Caco-2 (cell line): Measurements from ENCODE around the gene ZNF556. TPM values are rescaled to one million over a fixed set of nuclear protein-coding genes. Genes with fewer than 3 reads are reported as not detected.

ENCODE experiments used
- BruUV-seq: library from RNA; stranded (reverse); fragments of 400-500 nt; replicated peaks from 2 replicates; lab custom pipeline; 2021; lab: Mats Ljungman, UMichigan
- CTCF ChIA-PET: fragments of 300-600 bp; sonication (Branson Sonifier 250); formaldehyde crosslinking; loops from one replicate; lab custom pipeline; 2022; ENCODE audit warnings: antibody characterized with exemption; lab: Charles Lee
- POLR2A ChIA-PET: fragments of 300-600 bp; sonication (Branson Sonifier 250); formaldehyde crosslinking; loops from one replicate; lab custom pipeline; 2022; ENCODE audit warnings: antibody characterized with exemption; lab: Charles Lee
- DNase-seq, 2 experiments: peaks; one replicate each; pipeline versions ENCODE4 v3.0.0 to v3.0.0-alpha.2; 2020 to 2022
- H3K27me3 ChIP-seq: replicated peaks from 2 replicates; pipeline ENCODE4 v1.6.0; 2011; ENCODE audit warnings: low read length; ENCODE audit not compliant: control insufficient read depth, insufficient read depth
- H3K36me3 ChIP-seq: 2 replicates; pipeline ENCODE4 v1.5.1; 2011; ENCODE audit warnings: low read length; ENCODE audit not compliant: control insufficient read depth, insufficient read depth
- H3K4me1 ChIP-seq: fragments of 250-450 bp; sonication (Bioruptor Pico); 2 replicates; pipeline ENCODE4 v1.5.1; 2020; ENCODE audit warnings: mild to moderate bottlenecking
- H3K4me3 ChIP-seq: 2 replicates; pipeline ENCODE4 v1.5.1; 2011; ENCODE audit warnings: low read depth, mild to moderate bottlenecking, control low read depth, low read length
- H3K9me3 ChIP-seq: fragments of 250-450 bp; sonication (Bioruptor Pico); 2 replicates; pipeline ENCODE4 v1.5.1; 2020; ENCODE audit warnings: mild to moderate bottlenecking, moderate library complexity
- H3K27ac Mint-ChIP-seq: one replicate; pipeline ENCODE4 v1.8.0; 2022; ENCODE audit warnings: mixed read lengths; ENCODE audit not compliant: unreplicated experiment
- H3K27me3 Mint-ChIP-seq: one replicate; pipeline ENCODE4 v1.8.0; 2022; ENCODE audit warnings: mixed read lengths; ENCODE audit not compliant: insufficient read depth, unreplicated experiment
- H3K36me3 Mint-ChIP-seq: one replicate; pipeline ENCODE4 v1.8.0; 2022; ENCODE audit warnings: mild to moderate bottlenecking, mixed read lengths; ENCODE audit not compliant: insufficient read depth, unreplicated experiment
- H3K4me1 Mint-ChIP-seq: one replicate; pipeline ENCODE4 v1.8.0; 2022; ENCODE audit warnings: low read depth, mixed read lengths; ENCODE audit not compliant: unreplicated experiment
- H3K4me3 Mint-ChIP-seq: one replicate; pipeline ENCODE4 v1.8.0; 2022; ENCODE audit warnings: mild to moderate bottlenecking, moderate library complexity, mixed read lengths; ENCODE audit not compliant: unreplicated experiment
- H3K9me3 Mint-ChIP-seq: one replicate; pipeline ENCODE4 v1.8.0; 2022; ENCODE audit warnings: mixed read lengths; ENCODE audit not compliant: unreplicated experiment
- CTCF ChIP-seq, 2 experiments: fragments of 200-600 bp in 1 of 2; IDR thresholded peaks; 1 replicate in 1 of 2; 2 replicates in 1 of 2; pipeline versions ENCODE4 v1.5.1 to v1.8.0; 2011 to 2022; ENCODE audit warnings: antibody characterized with exemption in 1 of 2, control low read depth in 1 of 2, inconsistent platforms in 1 of 2, low read depth in 1 of 2, low read length in 1 of 2, mild to moderate bottlenecking in 1 of 2, moderate library complexity in 1 of 2; ENCODE audit not compliant: insufficient read depth in 1 of 2, severe bottlenecking in 1 of 2, unreplicated experiment in 1 of 2
- intact Hi-C: fragments of 100-400 bp; cut with micrococcal nuclease; formaldehyde crosslinking; loops from one replicate; pipeline ENCODE4 v1.10.0; 2022; ENCODE audit not compliant: unreplicated experiment
- total RNA-seq: library from RNA; stranded (reverse); gene quantifications from 2 replicates; pipeline ENCODE4 v1.2.3, GENCODE V29; 2022

ZNF556 gene
- total RNA-seq, 1 experiment from 2014 or later: 0.57 TPM

GRCh38 chr19:2877398-2878331, 10.5 kb downstream of the ZNF556 start:
- CTCF ChIA-PET: no interaction called here
- Mint-ChIP-seq H3K9me3 (no peaks in the 10 kb centered on the region), H3K4me1 (no peaks in the 10 kb centered on the region), H3K27me3 (no peaks in the 10 kb centered on the region), H3K4me3 (no peak overlapping the region), H3K27ac (no peak overlapping the region), H3K36me3 (peaks cover 11% of the 10 kb centered on the region)
- Histone ChIP-seq H3K36me3 (no peaks in the 10 kb centered on the region), H3K9me3 (peaks cover 17% of the 10 kb centered on the region), H3K4me3 (no peak overlapping the region), H3K4me1 (no peaks in the 10 kb centered on the region), H3K27me3 (no peaks in the 10 kb centered on the region)
- no peak for DNase-seq
- POLR2A ChIA-PET: no interaction called here
- intact Hi-C loops: no loop called here
- no TSS peak for BruUV-seq
- no peak for TF ChIP-seq CTCF (IDR thresholded peaks at IDR 0.05; ENCODE audit: insufficient read depth in 1 of 2, low read depth in 1 of 2, low read length in 1 of 2, severe bottlenecking in 1 of 2, unreplicated experiment in 1 of 2)

DNA sequence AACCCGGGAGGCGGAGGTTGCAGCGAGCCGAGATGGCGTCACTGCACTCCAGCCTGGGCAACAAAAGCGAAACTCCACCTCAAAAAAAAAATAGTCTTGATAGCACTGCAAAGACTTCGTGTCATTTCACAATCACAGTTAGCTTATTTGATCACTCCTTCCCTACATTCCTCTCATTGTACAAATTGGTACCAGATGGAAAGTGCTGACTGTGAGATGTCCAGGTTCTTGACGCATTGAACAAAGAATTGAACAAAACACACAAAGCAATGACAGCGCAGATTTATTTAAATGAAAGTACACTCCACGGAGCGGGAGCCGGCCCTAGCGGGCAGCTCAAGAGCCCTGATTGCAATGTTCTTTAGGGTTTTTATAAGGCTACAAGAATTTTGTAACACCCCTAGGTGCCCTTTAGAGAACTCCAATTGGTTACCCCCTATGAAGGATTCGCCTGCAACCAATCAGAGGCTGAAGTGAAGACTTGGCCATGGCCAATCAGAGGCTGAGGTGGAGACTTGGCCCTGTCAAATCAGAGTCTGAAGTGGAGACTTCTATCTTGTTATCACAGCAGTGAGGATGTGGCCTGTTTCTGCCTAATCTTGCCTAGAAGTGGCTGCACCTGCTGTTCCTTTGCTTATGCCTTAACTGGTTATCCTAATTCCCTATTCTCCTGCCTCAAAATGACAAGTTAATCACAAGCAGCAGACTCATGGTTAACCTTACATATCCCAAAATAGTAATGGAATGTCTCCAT, 16.7 kb downstream of the ZNF556 start:
- BruUV-seq: no TSS peak
- Histone ChIP-seq H3K27me3 (no peaks in the 10 kb centered on the region), H3K9me3 (no peaks in the 10 kb centered on the region; the same call in 1 of the 2 replicates), H3K4me3 (no peak overlapping the region), H3K4me1 (0 out of 2 replicates have a peak, but pooled peaks cover 5% of the 10 kb centered on the region), H3K36me3 (no peaks in the 10 kb centered on the region)
- Mint-ChIP-seq H3K4me3 (no peak overlapping the region), H3K4me1 (peaks cover 11% of the 10 kb centered on the region), H3K27ac (no peak overlapping the region), H3K36me3 (peaks cover 8% of the 10 kb centered on the region), H3K27me3 (no peaks in the 10 kb centered on the region), H3K9me3 (no peaks in the 10 kb centered on the region)
- DNase-seq: no peak
- intact Hi-C loops: no loop called here
- TF ChIP-seq CTCF (IDR thresholded peaks at IDR 0.05; ENCODE audit: insufficient read depth in 1 of 2, low read depth in 1 of 2, low read length in 1 of 2, severe bottlenecking in 1 of 2, unreplicated experiment in 1 of 2): no peak
- ChIA-PET CTCF (no interaction called here), POLR2A (no interaction called here)

GRCh38 chr19:2885736-2886135, 18.6 kb downstream of the ZNF556 start:
- intact Hi-C loops: no loop called here
- Mint-ChIP-seq H3K4me3 (no peak overlapping the region), H3K36me3 (peaks cover 16% of the 10 kb centered on the region), H3K27ac (no peak overlapping the region), H3K4me1 (peaks cover 11% of the 10 kb centered on the region), H3K9me3 (no peaks in the 10 kb centered on the region), H3K27me3 (no peaks in the 10 kb centered on the region)
- no peak for DNase-seq
- 0 out of 2 replicates have a peak, but pooled peaks cover 5% of the 10 kb centered on the region for H3K4me1 ChIP-seq
- H3K36me3 ChIP-seq: no peaks in the 10 kb centered on the region
- no peak overlapping the region for H3K4me3 ChIP-seq
- no peaks in the 10 kb centered on the region for H3K27me3 ChIP-seq
- BruUV-seq: no TSS peak
- no peak for TF ChIP-seq CTCF (IDR thresholded peaks at IDR 0.05; ENCODE audit: insufficient read depth in 1 of 2, low read depth in 1 of 2, low read length in 1 of 2, severe bottlenecking in 1 of 2, unreplicated experiment in 1 of 2)
- POLR2A ChIA-PET: no interaction called here
- H3K9me3 ChIP-seq: peaks cover 3% of the 10 kb centered on the region; the same call in 1 of the 2 replicates
- CTCF ChIA-PET: interaction anchor here (1.2 kb wide), 1 partner anchor 65 kb away, joined by 3 read pairs; no protein-coding TSS in a partner anchor
